ENCODE measurements around the gene MPZL2.

MPZL2 gene

DNA sequence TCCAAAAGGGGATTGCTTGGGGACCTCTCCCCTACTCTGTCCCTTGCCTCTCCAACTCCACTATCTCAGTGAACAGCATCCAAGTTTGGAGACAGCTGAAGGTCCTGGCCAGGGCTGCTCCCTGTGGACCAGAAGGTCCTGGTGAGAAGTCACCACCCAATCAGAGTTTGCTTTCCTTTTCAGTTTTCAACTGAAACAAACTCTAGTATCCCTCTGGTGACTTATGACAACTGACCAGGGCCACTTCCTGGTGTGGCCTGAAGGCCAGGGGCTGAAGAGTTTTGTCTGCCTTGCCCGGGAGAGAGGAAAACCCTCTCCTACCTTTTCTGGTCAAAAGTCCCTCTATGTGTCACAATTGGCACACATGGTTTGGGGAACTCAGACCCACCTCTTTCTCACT, 44.4 kb downstream of the MPZL2 start:
- no peak for DNase-seq (ENCODE audit: low read depth in 2 of 2)

DNA sequence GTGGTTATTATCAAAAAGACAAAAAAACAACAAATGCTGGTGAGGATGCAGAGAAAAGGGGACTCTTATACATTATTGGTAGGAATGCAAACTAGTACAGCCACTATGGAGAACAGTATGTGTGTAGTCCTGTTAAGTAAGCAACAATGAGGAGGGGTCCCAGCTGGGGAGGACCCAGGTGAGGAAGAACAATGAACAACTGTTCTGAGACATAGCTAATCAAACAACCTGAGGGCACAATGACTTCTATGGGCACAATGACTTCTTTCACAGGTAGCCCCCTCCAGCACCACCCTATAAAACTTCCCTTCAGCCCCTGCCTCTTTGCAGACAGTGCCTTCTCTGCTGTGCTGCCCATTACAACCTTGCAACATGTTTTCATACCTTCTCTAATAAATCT, 44.9 kb downstream of the MPZL2 start:
- DNase-seq (ENCODE audit: low read depth in 2 of 2): no peak

DNA sequence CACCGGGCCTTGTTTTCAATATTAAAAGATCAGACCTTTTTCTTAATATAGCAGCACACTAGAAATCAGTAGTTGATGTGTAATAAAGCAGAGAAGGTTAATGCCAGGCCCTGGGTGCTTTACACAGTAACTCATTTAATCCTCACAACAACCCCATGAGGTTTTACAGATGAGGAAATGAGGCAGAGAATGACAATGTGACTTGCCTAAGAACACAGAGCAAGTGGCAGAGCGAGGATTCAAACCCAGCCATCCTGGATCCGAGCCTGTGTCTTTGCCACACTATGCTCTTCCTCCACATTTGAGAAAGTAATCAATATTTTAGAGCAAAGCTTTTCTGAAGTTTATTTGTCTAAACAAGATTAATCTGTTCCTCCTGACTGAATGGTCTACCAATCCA, 46.5 kb downstream of the MPZL2 start:
- DNase-seq (ENCODE audit: low read depth in 2 of 2): no peak

DNA sequence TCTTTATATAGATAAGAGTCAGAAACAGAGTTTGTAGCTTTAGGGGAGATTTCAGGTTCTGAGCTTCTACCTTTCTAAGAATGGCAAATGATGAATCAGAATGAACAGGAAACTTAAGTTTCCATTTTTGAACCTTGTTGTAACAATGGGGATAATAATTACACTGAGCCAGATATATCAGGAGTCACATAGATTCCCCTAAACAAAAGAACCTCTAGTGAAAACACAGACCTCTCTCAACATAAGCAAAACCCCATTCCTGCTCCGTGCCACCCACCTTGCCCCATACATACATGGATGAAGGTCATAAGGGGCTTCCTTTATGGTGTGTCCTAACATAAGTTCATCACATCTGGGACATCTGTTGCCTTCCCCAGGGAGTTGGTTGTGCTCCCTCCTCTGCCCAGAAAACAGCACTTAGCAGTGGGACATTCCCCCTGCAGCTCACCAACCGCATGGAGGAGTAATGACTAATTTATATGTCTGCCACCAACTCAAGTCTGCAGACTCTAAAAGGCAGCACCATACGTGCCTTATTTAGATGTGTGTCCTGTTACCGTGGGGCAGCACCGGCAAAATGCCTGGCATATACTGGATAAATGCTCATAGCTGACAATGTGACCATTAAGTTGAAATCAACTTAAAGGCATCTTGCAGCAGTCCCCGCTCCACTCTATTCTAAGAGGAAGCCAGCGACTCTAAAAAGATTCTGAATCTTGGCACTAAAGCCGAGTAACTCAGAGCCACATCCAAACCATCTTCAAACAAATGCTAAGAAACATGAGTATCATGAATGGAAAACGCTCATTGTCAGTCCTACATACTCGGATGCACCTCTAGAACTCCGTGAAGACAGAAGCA, 47.2 kb downstream of the MPZL2 start:
- no peak for DNase-seq (ENCODE audit: low read depth in 2 of 2)

DNA sequence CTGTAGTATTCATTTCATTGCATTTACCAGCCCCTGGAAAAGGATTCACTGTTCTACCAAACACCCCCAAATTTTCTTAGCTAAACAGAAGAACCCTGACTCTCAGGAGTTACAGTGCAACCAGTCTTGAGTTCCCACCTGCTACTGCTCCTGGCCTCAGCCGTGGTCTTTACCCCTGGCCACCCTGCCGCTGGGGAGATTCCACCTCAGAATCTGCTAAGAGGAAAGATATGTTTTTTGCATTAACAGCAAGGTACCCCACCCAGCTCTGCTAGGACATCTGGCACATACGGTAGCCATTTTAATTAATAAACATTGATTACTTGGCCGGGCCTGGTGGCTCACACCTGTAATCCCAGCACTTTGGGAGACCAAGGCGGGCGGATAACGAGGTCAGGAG, 48.3 kb downstream of the MPZL2 start:
- DNase-seq (ENCODE audit: low read depth in 2 of 2): no peak

DNA sequence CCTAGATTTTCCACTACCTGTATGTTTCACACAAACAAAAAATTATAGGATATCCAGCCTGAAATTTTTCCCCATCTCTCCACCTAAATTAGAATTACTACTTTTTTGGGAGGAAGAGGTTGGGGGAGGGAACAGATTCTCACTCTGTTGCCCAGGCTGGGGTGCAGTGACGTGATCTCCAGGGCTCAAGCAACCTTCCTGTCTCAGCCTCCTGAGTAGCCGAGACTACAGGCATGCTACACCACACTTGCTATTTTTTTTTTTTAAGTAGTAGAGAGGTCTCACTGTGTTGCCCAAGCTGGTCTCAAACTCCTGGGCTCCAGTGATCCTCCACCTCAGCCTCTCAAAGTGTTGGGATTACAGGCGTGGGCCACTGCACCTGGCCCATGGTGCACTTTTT, 48.8 kb downstream of the MPZL2 start:
- no peak for DNase-seq (ENCODE audit: low read depth in 2 of 2)

DNA sequence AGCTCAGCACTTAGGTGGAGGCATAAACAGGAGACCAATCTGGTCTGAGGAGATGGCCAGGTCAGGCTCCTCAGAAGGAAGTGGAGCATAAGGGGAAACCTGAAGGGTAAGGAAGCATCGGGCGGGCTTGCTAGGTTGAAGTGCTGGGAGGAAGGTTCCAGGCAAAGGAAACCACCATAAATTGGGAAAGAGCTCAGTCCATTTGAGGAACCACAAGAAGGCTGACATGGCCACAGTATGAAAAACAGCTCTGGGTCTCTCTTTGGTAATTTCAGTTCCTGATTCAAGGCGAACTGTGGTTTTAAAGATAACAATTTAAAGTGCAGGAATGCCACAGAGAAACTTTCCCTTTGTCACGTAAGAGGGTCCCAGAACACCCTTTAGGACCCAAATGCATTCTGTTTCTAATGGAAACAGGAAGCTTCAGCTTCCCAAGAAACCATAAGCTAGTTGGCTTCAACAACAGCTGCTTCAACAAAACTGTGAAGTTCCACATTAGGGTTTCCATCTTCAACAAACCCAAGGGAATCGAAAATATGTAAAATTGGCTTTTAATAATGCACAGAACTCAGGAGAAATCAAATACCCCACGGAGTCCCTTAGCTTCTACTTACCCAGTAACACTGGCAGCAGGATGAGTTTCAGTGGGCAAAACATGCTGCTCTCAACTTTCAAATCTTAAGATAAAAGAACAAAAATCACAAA, 49.7 kb downstream of the MPZL2 start:
- no peak for DNase-seq (ENCODE audit: low read depth in 2 of 2)

DNA sequence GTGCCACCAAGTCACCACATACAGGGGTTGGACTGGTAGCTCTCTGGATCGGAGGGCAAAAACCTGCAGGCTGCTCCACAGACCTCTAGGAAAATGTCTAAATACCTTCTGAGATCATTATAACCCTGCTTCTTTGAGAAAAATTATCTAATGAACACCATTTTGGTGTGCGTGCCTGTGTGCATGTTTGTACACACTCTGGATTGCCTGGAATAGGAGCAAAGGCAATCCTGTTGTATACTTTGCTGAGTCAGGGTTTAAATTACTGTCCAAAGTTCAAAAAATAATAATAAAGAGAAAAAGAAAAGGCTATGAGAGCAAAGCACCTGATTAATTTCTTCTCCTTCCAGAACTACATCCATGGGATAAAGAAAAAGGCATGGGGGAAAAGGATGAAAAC, 50.3 kb downstream of the MPZL2 start:
- DNase-seq (ENCODE audit: low read depth in 2 of 2): no peak

DNA sequence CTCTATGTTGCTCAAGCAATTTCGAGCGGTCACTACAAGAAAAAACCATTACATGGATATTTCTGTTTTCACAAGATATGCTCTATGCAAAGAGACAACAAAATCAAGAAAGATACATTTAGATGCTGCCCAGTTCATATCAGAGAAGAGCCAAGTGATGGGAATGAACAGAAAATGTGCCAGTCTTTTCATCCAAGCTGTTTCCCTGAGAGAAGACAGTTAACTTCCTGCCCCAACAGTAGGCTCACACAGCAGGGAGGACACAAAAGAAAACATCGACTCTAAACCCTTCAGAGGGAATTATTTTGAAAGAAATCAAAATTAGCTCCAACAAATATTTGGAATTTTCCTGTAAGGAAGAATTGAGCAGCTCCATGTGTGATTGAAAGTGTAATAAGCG, 50.9 kb downstream of the MPZL2 start:
- no peak for DNase-seq (ENCODE audit: low read depth in 2 of 2)

DNA sequence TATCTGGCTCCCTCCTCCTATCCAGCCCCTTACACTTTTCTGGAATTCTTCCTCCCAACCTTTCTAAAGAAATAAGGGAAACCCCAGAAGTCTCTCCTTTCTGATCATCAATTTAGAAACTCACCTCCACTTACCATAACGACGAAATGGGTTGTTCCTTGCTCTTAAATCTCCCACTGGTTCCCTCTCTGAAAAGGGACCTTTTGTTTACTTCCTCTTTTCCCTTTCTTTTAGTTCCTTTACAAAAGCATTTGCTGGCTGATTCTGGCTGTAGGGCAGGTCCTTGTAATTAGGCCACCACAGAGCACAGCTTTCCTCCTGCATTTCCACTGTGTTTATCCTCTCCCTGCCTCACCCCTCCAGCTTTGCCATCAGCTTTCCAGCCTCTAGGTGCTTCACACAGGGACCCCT, 51.3 kb downstream of the MPZL2 start:
- no peak for DNase-seq (ENCODE audit: low read depth in 2 of 2)

DNA sequence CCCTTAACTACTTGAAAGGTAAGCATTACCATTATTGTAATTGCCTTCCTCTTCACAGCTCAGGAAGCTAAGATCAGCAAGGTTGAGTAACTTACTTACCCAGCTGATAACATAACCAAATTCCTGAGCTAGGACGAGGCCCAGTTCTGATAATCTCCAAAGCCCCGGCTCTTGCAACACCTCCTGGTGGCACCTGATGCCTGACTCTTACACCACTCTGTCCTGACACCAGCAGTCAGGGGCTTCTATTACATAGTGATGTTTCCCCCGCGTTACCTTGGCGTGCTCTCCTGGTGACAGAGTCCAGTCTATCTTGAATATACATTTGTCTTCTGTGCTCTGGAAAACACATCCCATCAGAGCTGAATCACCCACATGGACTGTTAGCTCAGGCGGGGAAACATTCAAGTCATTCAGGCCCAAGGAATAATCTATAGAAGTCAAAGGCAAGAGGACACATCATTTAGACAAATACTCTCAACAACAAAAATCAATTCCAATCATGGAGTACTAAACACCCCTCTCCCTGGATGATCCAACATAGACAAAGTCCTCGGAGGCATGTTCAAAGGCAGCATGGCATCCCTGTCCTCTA, 51.9 kb downstream of the MPZL2 start:
- DNase-seq (ENCODE audit: low read depth in 2 of 2): no peak

DNA sequence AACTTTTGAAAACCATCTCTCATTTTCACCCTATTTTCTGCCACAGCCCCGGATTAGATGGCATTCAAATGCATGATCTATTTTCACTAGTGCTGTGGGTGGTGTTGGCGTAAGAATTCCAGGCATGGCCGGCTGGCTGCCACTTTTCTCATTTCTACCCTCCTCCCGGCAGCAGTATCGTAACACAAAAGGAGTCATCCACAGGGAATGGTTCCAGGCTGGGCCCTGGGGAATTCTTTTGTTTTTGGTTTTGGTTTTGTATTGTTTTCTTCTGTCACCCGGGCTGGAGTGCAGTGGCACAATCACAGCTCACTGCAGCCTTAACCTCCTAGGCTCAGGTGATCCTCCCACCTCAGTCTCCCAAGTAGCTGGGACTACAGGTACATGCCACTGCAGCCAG, 53.1 kb downstream of the MPZL2 start:
- DNase-seq (ENCODE audit: low read depth in 2 of 2): no peak

DNA sequence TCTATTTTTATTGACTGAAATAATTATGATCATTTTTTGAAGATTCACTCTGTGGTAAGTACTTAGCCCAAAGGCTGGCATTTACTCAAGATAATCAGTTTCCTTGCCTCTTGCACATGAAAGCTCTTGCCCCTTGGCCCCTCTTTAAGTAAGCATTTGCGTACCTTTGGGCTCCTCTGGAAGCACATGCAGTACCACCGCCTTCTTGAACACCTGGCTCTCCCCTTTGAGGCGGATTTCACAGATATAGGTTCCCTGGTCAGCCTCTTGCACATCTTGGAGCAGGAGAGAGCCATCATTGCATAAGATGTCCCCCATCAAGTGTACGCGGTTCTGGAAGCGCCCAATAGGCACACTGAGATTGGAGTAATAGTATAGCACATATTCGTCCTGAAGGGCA, 53.8 kb downstream of the MPZL2 start:
- no peak for DNase-seq (ENCODE audit: low read depth in 2 of 2)

DNA sequence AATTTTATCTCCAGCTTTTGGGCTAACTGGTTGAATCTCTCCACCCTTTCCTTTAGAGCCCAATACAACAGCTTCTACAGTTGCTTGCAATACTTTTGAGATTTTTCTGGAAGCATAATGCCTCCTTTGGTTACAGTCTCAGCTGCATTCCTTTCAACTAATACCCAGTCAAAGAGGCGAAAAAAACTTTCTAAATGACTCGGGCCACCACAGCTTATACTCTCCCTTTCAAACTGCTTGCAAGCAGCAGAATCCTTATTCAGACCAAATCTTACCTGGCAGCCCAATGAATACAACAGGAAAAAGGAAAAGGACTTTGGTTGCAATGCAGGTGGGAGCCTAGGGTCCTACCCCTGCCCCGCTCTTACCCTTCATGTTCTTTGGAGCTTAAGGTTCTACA, 55.1 kb downstream of the MPZL2 start:
- DNase-seq (ENCODE audit: low read depth in 2 of 2): no peak

DNA sequence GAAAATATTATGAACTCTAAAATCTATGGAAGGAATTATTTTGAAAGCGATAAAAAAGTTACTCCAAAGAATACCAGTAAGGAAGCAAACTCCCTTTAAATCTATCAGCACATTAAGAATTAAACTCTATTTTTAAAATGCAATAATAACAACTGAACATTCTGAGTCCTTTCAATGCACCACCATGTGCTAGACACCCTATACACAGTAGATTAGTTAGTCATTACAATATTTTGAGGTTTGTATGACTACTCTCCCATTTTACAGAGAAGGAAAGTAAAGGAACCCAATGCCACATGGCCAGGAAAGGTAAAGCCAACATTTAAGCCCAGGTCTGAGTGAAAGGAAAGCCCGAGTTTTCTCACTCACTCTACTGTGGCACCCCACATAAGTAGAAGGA, 57.0 kb downstream of the MPZL2 start:
- DNase-seq (ENCODE audit: low read depth in 2 of 2): no peak

DNA sequence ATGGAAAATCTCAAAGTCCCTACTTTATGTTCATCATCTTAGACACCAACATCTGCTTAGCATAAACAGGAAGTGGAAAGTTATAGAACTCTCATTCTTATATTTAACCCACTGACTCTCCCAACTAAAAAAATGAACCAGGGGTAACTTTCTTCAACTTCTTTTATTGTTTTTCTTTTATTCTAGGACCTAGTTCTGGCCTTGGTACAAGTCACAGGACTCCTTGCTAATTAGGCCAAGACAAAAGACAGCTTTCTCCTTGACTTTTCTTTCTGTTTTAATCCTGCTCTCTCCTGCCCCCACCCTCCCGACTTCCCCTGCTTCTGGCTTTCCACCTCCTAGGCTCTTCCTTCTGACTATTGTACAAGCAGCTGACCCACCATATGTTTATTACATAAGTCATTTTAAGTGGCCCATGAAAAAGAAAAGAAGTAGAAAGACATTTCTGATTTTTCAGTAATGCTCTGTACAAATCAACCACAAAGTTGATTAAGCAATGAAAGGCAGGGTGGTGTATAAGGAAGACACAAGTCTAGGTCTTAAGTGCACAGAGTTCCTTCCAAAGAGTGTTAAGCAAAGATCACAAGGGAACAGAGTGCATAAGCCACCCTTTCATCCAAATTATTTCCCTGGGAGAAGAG, 57.6 kb downstream of the MPZL2 start:
- no peak for DNase-seq (ENCODE audit: low read depth in 2 of 2)

DNA sequence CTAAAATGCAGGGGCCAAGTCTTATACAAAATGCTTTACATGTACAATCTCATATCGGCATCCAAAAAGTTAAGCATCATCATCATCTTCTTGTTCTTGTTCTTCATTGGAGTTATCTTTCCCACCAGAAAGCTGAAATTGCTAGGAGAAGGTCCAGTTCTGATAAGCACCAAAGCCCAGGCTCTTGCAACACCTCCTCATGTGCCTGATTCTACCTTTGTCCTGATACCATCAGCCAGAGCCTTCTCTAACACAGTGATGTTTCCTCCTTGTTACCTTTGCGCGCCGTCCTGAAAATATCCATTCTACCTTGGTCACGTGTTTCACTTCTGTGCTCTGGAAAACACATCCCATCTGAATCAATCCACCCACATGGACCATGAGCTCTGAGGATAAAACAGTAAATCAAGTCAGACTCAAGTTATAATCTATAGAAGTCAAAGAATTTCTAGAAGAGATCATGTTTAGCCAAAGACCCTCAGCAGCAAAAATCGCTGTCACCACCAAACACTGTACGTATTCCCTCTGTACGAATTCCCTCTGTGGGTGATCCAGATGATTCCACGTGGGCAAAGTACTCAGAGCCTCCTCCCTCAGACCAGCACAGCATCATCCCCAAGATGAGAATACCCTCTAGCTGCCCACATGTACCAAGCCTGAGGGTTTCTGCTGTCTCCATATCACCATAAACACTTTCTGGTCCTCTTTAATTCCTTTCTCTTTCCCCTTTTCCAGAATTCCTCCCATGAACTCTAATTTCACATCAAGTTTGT, 58.3 kb downstream of the MPZL2 start:
- DNase-seq (ENCODE audit: low read depth in 2 of 2): no peak
